ENCODE results near the gene ST6GALNAC1.

Gene ST6GALNAC1

GRCh38 chr17:76674600-76674999, 31.0 kb upstream of the ST6GALNAC1 start:
- DNase-seq, result no peak

- DNase-seq, result no peak
Observed at GRCh38 chr17:76673729-76674128, 30.2 kb upstream of the ST6GALNAC1 start.

GRCh38 chr17:76672892-76673291, 29.3 kb upstream of the ST6GALNAC1 start:
- no peak for DNase-seq

- DNase-seq, result no peak
Observed at GRCh38 chr17:76672270-76672851, 28.8 kb upstream of the ST6GALNAC1 start.

- no peak for DNase-seq
Observed at GRCh38 chr17:76671912-76672262, 28.3 kb upstream of the ST6GALNAC1 start.

GRCh38 chr17:76671123-76671911, 27.8 kb upstream of the ST6GALNAC1 start:
- DNase-seq, result peak; percentile 98

- peak; percentile 21 for DNase-seq
Observed at GRCh38 chr17:76670718-76671122, 27.2 kb upstream of the ST6GALNAC1 start.

GRCh38 chr17:76670020-76670717, 26.6 kb upstream of the ST6GALNAC1 start:
- peak; percentile 55 for DNase-seq

GRCh38 chr17:76667786-76668453, 24.4 kb upstream of the ST6GALNAC1 start:
- DNase-seq, result no peak

GRCh38 chr17:76667491-76667755, 23.9 kb upstream of the ST6GALNAC1 start:
- no peak for DNase-seq

GRCh38 chr17:76660656-76661042, 17.1 kb upstream of the ST6GALNAC1 start:
- DNase-seq, result no peak

GRCh38 chr17:76659928-76660655, 16.5 kb upstream of the ST6GALNAC1 start:
- peak; percentile 60 for DNase-seq

GRCh38 chr17:76658242-76658662, 14.7 kb upstream of the ST6GALNAC1 start:
- DNase-seq, result peak; percentile 20

GRCh38 chr17:76657505-76658241, 14.1 kb upstream of the ST6GALNAC1 start:
- no peak for DNase-seq

GRCh38 chr17:76654408-76654807, 10.9 kb upstream of the ST6GALNAC1 start:
- peak; percentile 23 for DNase-seq

GRCh38 chr17:76650504-76650903, 6.9 kb upstream of the ST6GALNAC1 start:
- DNase-seq, result no peak

GRCh38 chr17:76646712-76647111, 3.2 kb upstream of the ST6GALNAC1 start:
- no peak for DNase-seq

GRCh38 chr17:76645481-76645880, 1.9 kb upstream of the ST6GALNAC1 start:
- no peak for DNase-seq

GRCh38 chr17:76644995-76645394, 1.4 kb upstream of the ST6GALNAC1 start:
- DNase-seq, result no peak

GRCh38 chr17:76642994-76643393, 563 bp downstream of the ST6GALNAC1 start:
- peak; percentile 24 for DNase-seq

- no peak for DNase-seq
Observed at GRCh38 chr17:76642032-76642561, 1.5 kb downstream of the ST6GALNAC1 start.

- DNase-seq, result no peak
Observed at GRCh38 chr17:76641501-76641900, 2.1 kb downstream of the ST6GALNAC1 start.

Data from CD4-positive, alpha-beta T cell treated with Interleukin-17A for 4 hours (primary cell).